ENCODE results near the gene CCT8L2.
"Not testable (repeated sequence)": the region's sequence is repeated elsewhere in the genome, so short reads cannot be mapped to it uniquely, and the experiment has no call there.

The CCT8L2 gene

GRCh38 chr22:16557511-16557910 lies 35.1 kb downstream of the CCT8L2 start:
- DNase-seq, result not testable (repeated sequence)

- DNase-seq, result not testable (repeated sequence)
Measured at GRCh38 chr22:16555077-16555994, 37.3 kb downstream of the CCT8L2 start.

DNA sequence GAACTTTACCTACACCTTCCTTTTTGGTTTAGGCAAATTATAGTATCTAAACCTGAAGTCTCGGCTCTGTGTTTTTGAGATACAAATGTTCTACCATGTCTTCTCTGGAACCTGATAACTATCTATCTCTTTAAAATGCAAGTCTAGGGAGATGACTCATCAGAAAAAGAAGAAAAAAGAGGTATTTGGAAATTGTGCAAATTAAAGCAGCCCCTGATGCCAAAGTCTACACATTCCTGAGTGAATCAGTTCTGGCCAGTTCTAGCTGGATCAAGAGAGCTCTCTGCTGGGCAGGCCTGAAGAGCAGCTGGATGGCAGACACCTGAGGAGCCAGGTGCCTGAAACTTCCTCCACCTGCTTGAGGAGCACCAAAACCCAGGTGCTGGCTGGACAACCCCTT lies 49.3 kb downstream of the CCT8L2 start:
- not testable (repeated sequence) for DNase-seq

Measured in DMS53 (cell line).